Astrocyte (in vitro differentiated cells and primary cell): ENCODE results near the gene PPP1R9A. TPM values are rescaled to one million over a fixed set of nuclear protein-coding genes. Genes with fewer than 3 reads are reported as not detected.

Source experiments
- DNase-seq: peaks from one replicate; pipeline ENCODE4 v3.0.0-alpha.2; 2010; ENCODE audit warnings: low read depth
- FAIRE-seq: peaks from 2 replicates; lab custom pipeline; 2011; peaks lifted over from hg19 to GRCh38; lab: Jason Lieb, UNC
- H2AFZ ChIP-seq: 2 replicates; pipeline ENCODE4 v1.6.0; 2012; ENCODE audit warnings: low read depth, low read length, inconsistent platforms
- H3K27ac ChIP-seq: 2 replicates; pipeline ENCODE4 v1.5.1; 2011; ENCODE audit warnings: low read depth, low read length, inconsistent platforms
- H3K27me3 ChIP-seq: 2 replicates; pipeline ENCODE4 v1.6.0; 2011; ENCODE audit warnings: low read length, inconsistent platforms; ENCODE audit not compliant: insufficient read depth
- H3K36me3 ChIP-seq: 2 replicates; pipeline ENCODE4 v1.5.1; 2011; ENCODE audit warnings: low read length, inconsistent platforms; ENCODE audit not compliant: insufficient read depth
- H3K4me1 ChIP-seq: 2 replicates; pipeline ENCODE4 v1.5.1; 2011; ENCODE audit warnings: low read length, inconsistent platforms; ENCODE audit not compliant: insufficient read depth
- H3K4me2 ChIP-seq: 2 replicates; pipeline ENCODE4 v1.6.0; 2012; ENCODE audit warnings: low read length, inconsistent platforms
- H3K4me3 ChIP-seq: 2 replicates; pipeline ENCODE4 v1.5.1; 2011; ENCODE audit warnings: low read depth, mild to moderate bottlenecking, low read length, inconsistent platforms; ENCODE audit not compliant: insufficient read depth
- H3K79me2 ChIP-seq: 2 replicates; pipeline ENCODE4 v1.6.0; 2012; ENCODE audit warnings: mild to moderate bottlenecking, low read length, inconsistent platforms; ENCODE audit not compliant: insufficient read depth
- H3K9ac ChIP-seq: 2 replicates; pipeline ENCODE4 v1.6.0; 2012; ENCODE audit warnings: mild to moderate bottlenecking, low read length, inconsistent platforms
- H3K9me3 ChIP-seq: 2 replicates; pipeline ENCODE4 v1.5.1; 2012; ENCODE audit warnings: low read depth, mild to moderate bottlenecking, low read length, inconsistent platforms; ENCODE audit not compliant: insufficient read depth
- H4K20me1 ChIP-seq: 2 replicates; pipeline ENCODE4 v1.6.0; 2012; ENCODE audit warnings: low read length, inconsistent platforms; ENCODE audit not compliant: insufficient read depth
- H3K27ac Mint-ChIP-seq: one replicate; pipeline ENCODE4 v1.8.0; 2021; ENCODE audit warnings: mild to moderate bottlenecking, mixed read lengths; ENCODE audit not compliant: unreplicated experiment
- H3K27me3 Mint-ChIP-seq: one replicate; pipeline ENCODE4 v1.8.0; 2021; ENCODE audit warnings: low read depth, mixed read lengths; ENCODE audit not compliant: unreplicated experiment
- H3K36me3 Mint-ChIP-seq: one replicate; pipeline ENCODE4 v1.8.0; 2021; ENCODE audit warnings: low read depth, mixed read lengths; ENCODE audit not compliant: unreplicated experiment
- H3K4me1 Mint-ChIP-seq: one replicate; pipeline ENCODE4 v1.8.0; 2021; ENCODE audit warnings: low read depth, mixed read lengths; ENCODE audit not compliant: unreplicated experiment
- H3K4me3 Mint-ChIP-seq: one replicate; pipeline ENCODE4 v1.8.0; 2021; ENCODE audit warnings: mild to moderate bottlenecking, moderate library complexity, mixed read lengths; ENCODE audit not compliant: unreplicated experiment
- H3K9me3 Mint-ChIP-seq: one replicate; pipeline ENCODE4 v1.8.0; 2021; ENCODE audit warnings: mild to moderate bottlenecking, mixed read lengths; ENCODE audit not compliant: unreplicated experiment
- EZH2 ChIP-seq: IDR thresholded peaks from 2 replicates; pipeline ENCODE4 v1.6.1; 2012; ENCODE audit warnings: mild to moderate bottlenecking, low read length, inconsistent platforms; ENCODE audit not compliant: insufficient read depth
- total RNA-seq: library from RNA; stranded (reverse); gene quantifications from 2 replicates; pipeline ENCODE4 v1.2.1, GENCODE V29; 2021
- TF ChIP-seq, protein P1 (sequence below): IDR thresholded peaks from 2 replicates; pipeline ENCODE4 v1.5.1; 2011; ENCODE audit warnings: low read depth, mild to moderate bottlenecking, inconsistent platforms, low read length, moderate library complexity; ENCODE audit not compliant: insufficient read depth

The PPP1R9A gene
- total RNA-seq, 1 donor from 2014 or later = 7.5 TPM

DNA sequence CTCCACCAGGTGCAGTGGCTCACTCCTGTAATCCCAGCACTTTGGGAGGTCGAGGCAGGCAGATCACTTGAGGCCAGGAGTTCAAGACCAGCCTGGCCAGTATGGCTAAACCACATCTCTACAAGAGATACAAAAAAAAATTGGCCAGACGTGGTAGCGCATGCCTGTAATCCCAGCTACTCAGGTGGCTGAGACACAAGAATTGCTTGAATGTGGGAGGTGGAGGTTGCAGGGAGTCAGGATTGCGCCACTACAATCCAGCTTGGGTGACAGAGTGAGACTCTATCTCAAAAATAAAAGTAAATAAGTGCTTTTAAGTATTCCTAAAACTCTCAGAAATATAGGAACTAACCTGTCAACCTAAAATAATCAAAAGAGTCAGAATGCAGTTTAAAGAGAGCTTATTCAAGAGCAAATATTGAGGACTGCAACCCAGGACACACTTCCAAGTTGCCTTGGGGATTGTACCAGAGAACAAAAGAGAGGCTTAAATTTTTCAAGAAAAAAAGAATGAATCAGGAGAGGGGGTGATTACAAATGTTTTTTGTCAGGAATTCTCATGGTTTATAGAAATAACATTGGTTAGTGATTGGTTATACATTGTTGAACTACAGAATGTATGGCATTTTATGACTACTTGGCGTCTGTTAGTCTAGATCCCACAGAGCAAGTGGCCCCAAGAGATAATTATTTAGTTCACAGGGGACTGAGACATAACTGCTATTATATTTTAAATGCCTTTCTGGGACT lies 33.2 kb upstream of the PPP1R9A start:
- TF ChIP-seq EZH2 = no peak
- TF ChIP-seq, protein P1, sequence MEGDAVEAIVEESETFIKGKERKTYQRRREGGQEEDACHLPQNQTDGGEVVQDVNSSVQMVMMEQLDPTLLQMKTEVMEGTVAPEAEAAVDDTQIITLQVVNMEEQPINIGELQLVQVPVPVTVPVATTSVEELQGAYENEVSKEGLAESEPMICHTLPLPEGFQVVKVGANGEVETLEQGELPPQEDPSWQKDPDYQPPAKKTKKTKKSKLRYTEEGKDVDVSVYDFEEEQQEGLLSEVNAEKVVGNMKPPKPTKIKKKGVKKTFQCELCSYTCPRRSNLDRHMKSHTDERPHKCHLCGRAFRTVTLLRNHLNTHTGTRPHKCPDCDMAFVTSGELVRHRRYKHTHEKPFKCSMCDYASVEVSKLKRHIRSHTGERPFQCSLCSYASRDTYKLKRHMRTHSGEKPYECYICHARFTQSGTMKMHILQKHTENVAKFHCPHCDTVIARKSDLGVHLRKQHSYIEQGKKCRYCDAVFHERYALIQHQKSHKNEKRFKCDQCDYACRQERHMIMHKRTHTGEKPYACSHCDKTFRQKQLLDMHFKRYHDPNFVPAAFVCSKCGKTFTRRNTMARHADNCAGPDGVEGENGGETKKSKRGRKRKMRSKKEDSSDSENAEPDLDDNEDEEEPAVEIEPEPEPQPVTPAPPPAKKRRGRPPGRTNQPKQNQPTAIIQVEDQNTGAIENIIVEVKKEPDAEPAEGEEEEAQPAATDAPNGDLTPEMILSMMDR = no peak
- Histone ChIP-seq H3K36me3 (no peaks in the 10 kb centered on the region), H3K9me3 (peaks cover 6% of the 10 kb centered on the region), H3K79me2 (no peaks in the 10 kb centered on the region), H3K9ac (no peak overlapping the region), H2AFZ (no peak overlapping the region), H3K4me1 (no peaks in the 10 kb centered on the region), H4K20me1 (no peaks in the 10 kb centered on the region), H3K4me2 (no peak overlapping the region), H3K27me3 (no peaks in the 10 kb centered on the region), H3K27ac (no peak overlapping the region), H3K4me3 (no peak overlapping the region)
- Mint-ChIP-seq H3K4me3 (no peak overlapping the region), H3K27me3 (no peaks in the 10 kb centered on the region), H3K27ac (no peak overlapping the region), H3K4me1 (no peaks in the 10 kb centered on the region), H3K9me3 (peaks cover 15% of the 10 kb centered on the region), H3K36me3 (peaks cover 4% of the 10 kb centered on the region)
- FAIRE-seq = no peak
- no peak for DNase-seq

DNA sequence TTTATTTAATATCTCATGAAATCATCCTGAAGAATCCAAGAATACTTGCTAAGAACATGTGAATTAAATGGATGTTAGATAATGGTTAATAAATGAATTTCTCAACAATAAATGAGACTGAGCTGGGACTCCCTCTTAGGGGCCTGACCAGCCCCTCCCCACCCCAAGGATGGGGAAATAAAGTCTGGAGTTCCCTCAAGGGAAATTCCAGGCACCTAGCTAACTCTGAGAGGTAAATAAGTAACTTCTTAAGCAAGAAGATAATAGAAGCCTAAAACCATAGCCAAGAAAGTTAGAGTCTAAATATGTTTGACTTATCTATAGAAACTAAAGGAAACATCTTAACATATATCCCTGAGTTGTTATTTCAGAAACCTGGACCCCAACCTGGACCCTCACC lies 32.2 kb upstream of the PPP1R9A start:
- no peaks in the 10 kb centered on the region for H3K27me3 ChIP-seq
- H2AFZ ChIP-seq = no peak overlapping the region
- peaks cover 6% of the 10 kb centered on the region for H3K9me3 ChIP-seq
- no peaks in the 10 kb centered on the region for H3K4me1 Mint-ChIP-seq
- FAIRE-seq (no peak), DNase-seq (no peak)
- H3K4me3 ChIP-seq = no peak overlapping the region
- H3K9ac ChIP-seq = no peak overlapping the region
- no peaks in the 10 kb centered on the region for H3K79me2 ChIP-seq
- no peak for TF ChIP-seq EZH2
- TF ChIP-seq, protein P1 = no peak
- peaks cover 18% of the 10 kb centered on the region for H3K9me3 Mint-ChIP-seq
- peaks cover 4% of the 10 kb centered on the region for H3K36me3 Mint-ChIP-seq
- H3K4me2 ChIP-seq = no peak overlapping the region
- H3K4me3 Mint-ChIP-seq = no peak overlapping the region
- H3K27ac Mint-ChIP-seq = no peak overlapping the region
- no peaks in the 10 kb centered on the region for H4K20me1 ChIP-seq
- no peaks in the 10 kb centered on the region for H3K4me1 ChIP-seq
- H3K36me3 ChIP-seq = no peaks in the 10 kb centered on the region
- H3K27me3 Mint-ChIP-seq = no peaks in the 10 kb centered on the region
- no peak overlapping the region for H3K27ac ChIP-seq
